Nephron progenitor cell (in vitro differentiated cells): ENCODE measurements around the gene GRAMD1C.

Experiments used
- DNase-seq: peaks from one replicate; pipeline ENCODE4 v3.0.0; 2021
- H3K27ac Mint-ChIP-seq: 2 replicates; pipeline ENCODE4 v1.8.0; 2021; ENCODE audit warnings: mild to moderate bottlenecking, moderate library complexity, mixed read lengths
- H3K27me3 Mint-ChIP-seq: 2 replicates; pipeline ENCODE4 v1.8.0; 2021; ENCODE audit warnings: mild to moderate bottlenecking, low read depth, mixed read lengths; ENCODE audit not compliant: poor library complexity
- H3K36me3 Mint-ChIP-seq: 2 replicates; pipeline ENCODE4 v1.8.0; 2021; ENCODE audit warnings: low read depth, mixed read lengths
- H3K4me1 Mint-ChIP-seq: 2 replicates; pipeline ENCODE4 v1.8.0; 2021; ENCODE audit warnings: mixed read lengths
- H3K4me3 Mint-ChIP-seq: 2 replicates; pipeline ENCODE4 v1.8.0; 2021; ENCODE audit warnings: mild to moderate bottlenecking, moderate library complexity, mixed read lengths
- H3K9me3 Mint-ChIP-seq: 2 replicates; pipeline ENCODE4 v1.8.0; 2021; ENCODE audit warnings: mild to moderate bottlenecking, moderate library complexity, mixed read lengths
- CTCF ChIP-seq: fragments of 200-600 bp; sonication (generic); IDR thresholded peaks from 2 replicates; pipeline ENCODE4 v1.5.0; 2021; ENCODE audit warnings: antibody characterized with exemption

The GRAMD1C gene

GRCh38 chr3:113948015-113948917 is 109.7 kb downstream of the GRAMD1C start:
- TF ChIP-seq CTCF = no peak
- peaks cover 86% of the 10 kb centered on the region for H3K27me3 Mint-ChIP-seq
- no peaks in the 10 kb centered on the region for H3K36me3 Mint-ChIP-seq
- H3K27ac Mint-ChIP-seq = no peak overlapping the region
- H3K4me3 Mint-ChIP-seq = peak overlapping the region; percentile 60
- H3K9me3 Mint-ChIP-seq = no peaks in the 10 kb centered on the region
- peaks cover 9% of the 10 kb centered on the region for H3K4me1 Mint-ChIP-seq
- DNase-seq = peak; percentile 57

- Mint-ChIP-seq H3K36me3 (no peaks in the 10 kb centered on the region), H3K9me3 (no peaks in the 10 kb centered on the region), H3K4me1 (peaks cover 4% of the 10 kb centered on the region), H3K27ac (no peak overlapping the region), H3K27me3 (peaks cover 57% of the 10 kb centered on the region), H3K4me3 (no peak overlapping the region)
- DNase-seq = no peak
- no peak for TF ChIP-seq CTCF
Measured at GRCh38 chr3:113952921-113953320, 114.3 kb downstream of the GRAMD1C start.

- peaks cover 4% of the 10 kb centered on the region for H3K4me1 Mint-ChIP-seq
- H3K9me3 Mint-ChIP-seq = no peaks in the 10 kb centered on the region
- no peak overlapping the region for H3K27ac Mint-ChIP-seq
- TF ChIP-seq CTCF = no peak
- no peak overlapping the region for H3K4me3 Mint-ChIP-seq
- DNase-seq = no peak
- H3K27me3 Mint-ChIP-seq = peaks cover 51% of the 10 kb centered on the region
- H3K36me3 Mint-ChIP-seq = no peaks in the 10 kb centered on the region
Measured at GRCh38 chr3:113953677-113954076, 115.1 kb downstream of the GRAMD1C start.

GRCh38 chr3:113954091-113954685 is 115.6 kb downstream of the GRAMD1C start:
- no peak overlapping the region for H3K4me3 Mint-ChIP-seq
- no peak for TF ChIP-seq CTCF
- no peak for DNase-seq
- H3K4me1 Mint-ChIP-seq = peaks cover 4% of the 10 kb centered on the region
- H3K27ac Mint-ChIP-seq = no peak overlapping the region
- no peaks in the 10 kb centered on the region for H3K36me3 Mint-ChIP-seq
- peaks cover 46% of the 10 kb centered on the region for H3K27me3 Mint-ChIP-seq
- no peaks in the 10 kb centered on the region for H3K9me3 Mint-ChIP-seq

- no peak overlapping the region for H3K4me3 Mint-ChIP-seq
- H3K4me1 Mint-ChIP-seq = peaks cover 14% of the 10 kb centered on the region
- H3K9me3 Mint-ChIP-seq = peaks cover 3% of the 10 kb centered on the region
Measured at GRCh38 chr3:113963879-113964278, 125.3 kb downstream of the GRAMD1C start.

More at GRCh38 chr3:113963879-113964278, 125.3 kb downstream of the GRAMD1C start:
- no peak overlapping the region for H3K27ac Mint-ChIP-seq
- H3K27me3 Mint-ChIP-seq = peaks cover 3% of the 10 kb centered on the region
- no peak for DNase-seq
- TF ChIP-seq CTCF = no peak
- no peaks in the 10 kb centered on the region for H3K36me3 Mint-ChIP-seq
